MG63 (cell line): ENCODE results near the gene RAD23B. TPM values are rescaled to one million over a fixed set of nuclear protein-coding genes. Genes with fewer than 3 reads are reported as not detected.

Source experiments
- DNase-seq: peaks from one replicate; pipeline ENCODE4 v3.0.0-alpha.2; 2020
- H3K27me3 ChIP-seq: fragments of 250-450 bp; sonication (Bioruptor Pico); 2 replicates; pipeline ENCODE4 v1.5.1; 2020; ENCODE audit warnings: mild to moderate bottlenecking, moderate library complexity
- H3K36me3 ChIP-seq: fragments of 250-450 bp; sonication (Bioruptor Pico); 2 replicates; pipeline ENCODE4 v1.5.1; 2020; ENCODE audit warnings: mild to moderate bottlenecking, moderate library complexity
- H3K4me3 ChIP-seq: fragments of 250-450 bp; sonication (Bioruptor Pico); 2 replicates; pipeline ENCODE4 v1.5.1; 2020; ENCODE audit warnings: mild to moderate bottlenecking, moderate library complexity
- H3K9me3 ChIP-seq: fragments of 250-450 bp; sonication (Bioruptor Pico); 2 replicates; pipeline ENCODE4 v1.5.1; 2020; ENCODE audit warnings: mild to moderate bottlenecking, moderate library complexity
- total RNA-seq: library from RNA; depleted of rRNA; stranded (reverse); fragments of >200 nt; shearing (Covaris generic); gene quantifications from 2 replicates; pipeline ENCODE4 v1.2.3, GENCODE V29; 2014; ENCODE audit warnings: low replicate concordance

Gene RAD23B
- total RNA-seq, 1 experiment from 2014 or later = 169 TPM

DNA sequence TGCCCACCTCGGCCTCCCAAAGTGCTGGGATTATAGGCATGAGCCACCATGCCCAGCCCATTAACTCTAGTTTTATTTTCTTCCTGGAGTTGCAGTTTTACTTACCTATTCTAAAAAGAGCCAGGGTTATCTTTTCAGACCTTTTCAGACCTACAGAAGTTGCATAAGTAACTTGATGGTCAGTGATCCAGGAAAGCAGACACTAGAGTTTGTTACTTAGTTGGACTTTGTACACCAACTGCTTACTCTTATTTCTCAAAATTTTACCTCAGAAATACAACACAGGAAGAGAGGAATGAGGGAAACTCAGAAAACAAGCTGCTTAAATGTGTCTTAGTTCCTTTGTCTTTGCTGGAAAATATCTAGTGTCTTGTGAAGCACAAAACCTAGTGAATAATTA lies 25.4 kb downstream of the RAD23B start:
- H3K27me3 ChIP-seq = no peaks in the 10 kb centered on the region
- DNase-seq = no peak
- H3K36me3 ChIP-seq = peaks cover 80% of the 10 kb centered on the region
- no peaks in the 10 kb centered on the region for H3K9me3 ChIP-seq
- no peak overlapping the region for H3K4me3 ChIP-seq

DNA sequence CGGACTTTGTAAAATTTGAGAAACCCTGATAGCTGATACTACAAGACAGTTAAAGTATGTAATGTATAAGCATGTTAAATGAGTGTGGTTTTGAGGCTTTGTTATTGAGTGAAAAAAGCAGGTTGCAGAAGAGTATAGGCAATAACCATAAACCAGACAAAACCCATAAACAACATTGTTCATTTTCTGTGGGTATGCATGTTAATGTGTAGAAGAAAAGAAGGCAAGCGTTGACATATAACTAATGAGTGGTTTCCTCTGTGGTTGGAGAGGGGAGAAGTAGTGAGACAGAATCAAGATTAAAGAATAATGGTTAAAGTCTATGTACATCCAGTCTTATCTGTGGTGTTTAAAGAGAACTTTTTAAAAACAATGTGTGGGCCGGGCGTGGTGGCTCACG lies 26.2 kb downstream of the RAD23B start:
- Histone ChIP-seq H3K36me3 (peaks cover 80% of the 10 kb centered on the region), H3K9me3 (no peaks in the 10 kb centered on the region), H3K4me3 (no peak overlapping the region), H3K27me3 (no peaks in the 10 kb centered on the region)
- DNase-seq = no peak

DNA sequence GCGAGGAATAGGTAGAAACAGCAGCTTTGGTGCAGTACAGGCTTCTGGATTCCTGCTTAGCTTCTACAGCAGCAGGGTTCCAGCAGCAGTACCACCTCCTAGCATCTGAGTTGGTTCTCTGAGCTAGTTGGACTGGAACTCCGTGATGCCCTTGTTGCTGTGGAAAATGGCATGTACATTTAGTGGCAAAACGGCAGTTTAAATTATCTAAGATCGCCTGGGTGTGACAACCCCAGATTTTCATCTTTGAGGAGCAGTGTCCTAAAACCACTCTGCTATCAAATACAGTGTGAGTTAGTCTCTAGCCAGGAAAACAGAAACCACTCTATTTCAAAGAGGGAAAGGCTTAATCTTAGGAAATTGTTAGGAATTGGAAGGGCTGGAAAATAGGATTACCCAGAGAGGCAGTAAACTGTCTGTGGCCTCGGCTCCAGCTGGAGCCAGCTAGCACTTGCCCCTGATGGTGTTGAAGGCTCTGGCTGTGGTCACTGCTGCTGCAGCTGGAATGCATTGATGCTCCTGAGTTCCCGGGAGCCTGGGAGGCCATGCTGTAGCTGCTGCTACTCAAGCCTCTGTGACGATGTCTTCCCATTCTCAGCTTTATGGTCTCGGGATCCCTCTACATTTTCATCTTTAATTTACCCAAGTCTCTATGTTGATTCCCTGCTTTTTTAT lies 29.4 kb downstream of the RAD23B start:
- Histone ChIP-seq H3K4me3 (no peak overlapping the region), H3K9me3 (no peaks in the 10 kb centered on the region), H3K27me3 (no peaks in the 10 kb centered on the region), H3K36me3 (peaks cover 79% of the 10 kb centered on the region)
- DNase-seq = no peak

DNA sequence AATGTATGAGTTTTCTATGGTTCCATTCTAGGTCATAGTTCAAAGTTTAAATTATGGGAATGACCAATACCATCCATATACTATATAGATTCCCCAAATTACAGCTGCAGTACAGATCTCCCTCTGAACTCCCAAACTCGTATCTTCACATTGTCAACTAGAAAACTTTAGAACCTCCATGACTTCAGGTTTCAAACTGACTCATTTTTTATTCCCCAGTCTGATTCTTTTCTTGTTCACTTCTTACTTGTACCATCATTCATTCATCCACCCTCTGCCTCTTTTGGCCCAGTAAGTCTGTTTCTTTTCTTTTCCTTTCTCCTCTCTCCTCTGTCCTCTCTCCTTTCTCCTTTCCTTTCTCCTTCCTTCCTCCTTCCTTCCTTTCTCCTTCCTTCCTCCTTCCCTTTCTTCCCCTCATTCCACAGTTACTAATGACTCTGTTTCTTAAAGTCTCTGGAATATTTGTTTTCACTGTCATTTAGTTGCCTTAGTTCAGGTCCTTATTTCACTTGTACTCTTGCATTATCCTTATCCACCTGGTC lies 30.5 kb downstream of the RAD23B start:
- Histone ChIP-seq H3K36me3 (peaks cover 82% of the 10 kb centered on the region), H3K4me3 (no peak overlapping the region), H3K27me3 (no peaks in the 10 kb centered on the region), H3K9me3 (no peaks in the 10 kb centered on the region)
- DNase-seq = no peak

DNA sequence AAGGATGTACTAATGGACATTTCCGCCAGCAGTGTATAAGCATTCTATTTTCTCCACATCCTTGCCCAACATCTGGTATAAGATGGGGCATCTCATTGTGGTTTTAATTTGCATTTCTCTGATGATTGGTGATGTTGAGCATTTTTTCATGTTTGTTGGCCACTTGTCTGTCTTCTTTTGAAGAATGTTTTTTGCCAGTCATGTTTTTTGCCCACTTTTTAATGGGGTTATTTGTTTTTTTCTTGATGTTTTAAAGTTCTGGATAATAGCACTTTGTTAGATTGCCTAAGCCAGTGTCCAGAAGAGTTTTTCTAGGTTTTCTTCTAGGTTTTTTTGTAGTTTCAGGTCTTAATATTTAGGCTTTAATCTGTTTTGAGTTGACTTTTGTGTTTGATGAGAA lies 31.7 kb downstream of the RAD23B start:
- no peak for DNase-seq
- H3K36me3 ChIP-seq = peaks cover 82% of the 10 kb centered on the region

DNA sequence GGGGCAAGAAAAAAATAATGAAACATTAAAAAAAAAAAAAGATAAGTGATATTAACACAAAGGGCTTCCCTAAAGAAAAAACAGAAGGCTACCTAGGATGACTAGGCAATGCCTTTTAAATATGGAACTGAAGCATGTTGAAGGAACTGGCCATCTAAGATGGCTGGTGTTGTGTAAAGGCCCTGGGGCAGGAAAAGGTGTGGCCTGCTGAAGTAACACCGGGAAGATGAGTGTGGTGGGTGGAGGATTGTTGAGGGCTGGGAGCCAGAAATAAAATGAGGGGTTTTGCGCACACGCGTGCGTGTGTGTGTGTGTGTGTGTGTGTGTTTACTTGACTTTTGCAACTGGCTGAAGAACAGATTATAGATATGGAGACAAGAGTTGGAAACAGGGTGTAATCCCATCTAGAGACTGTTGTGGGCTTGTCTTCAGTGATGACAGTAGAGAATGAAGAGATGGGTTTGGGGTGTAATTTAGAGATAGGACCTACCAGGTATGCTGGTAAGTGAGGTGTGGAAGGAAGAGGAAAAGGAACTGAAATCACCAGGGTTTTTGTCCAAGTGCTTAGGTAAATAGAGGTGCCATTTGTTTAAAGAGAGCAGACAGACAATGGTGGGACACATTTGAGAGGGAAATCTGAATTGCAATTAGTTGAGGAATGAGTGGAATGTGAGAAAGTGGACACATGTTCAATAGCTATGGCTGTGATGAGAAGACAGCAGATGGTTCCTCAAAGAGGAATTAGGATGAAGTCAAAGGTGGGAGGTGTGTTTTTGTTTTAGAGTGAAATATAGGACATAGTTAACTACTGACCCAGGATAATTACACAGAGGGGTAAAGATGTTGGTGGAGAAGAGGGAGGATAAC lies 33.9 kb downstream of the RAD23B start:
- H3K36me3 ChIP-seq = peaks cover 79% of the 10 kb centered on the region
- no peak for DNase-seq
- no peak overlapping the region for H3K4me3 ChIP-seq
- no peaks in the 10 kb centered on the region for H3K9me3 ChIP-seq
- no peaks in the 10 kb centered on the region for H3K27me3 ChIP-seq

More for the DNA sequence above, 31.7 kb downstream of the RAD23B start:
- H3K27me3 ChIP-seq = no peaks in the 10 kb centered on the region
- no peaks in the 10 kb centered on the region for H3K9me3 ChIP-seq
- no peak overlapping the region for H3K4me3 ChIP-seq

DNA sequence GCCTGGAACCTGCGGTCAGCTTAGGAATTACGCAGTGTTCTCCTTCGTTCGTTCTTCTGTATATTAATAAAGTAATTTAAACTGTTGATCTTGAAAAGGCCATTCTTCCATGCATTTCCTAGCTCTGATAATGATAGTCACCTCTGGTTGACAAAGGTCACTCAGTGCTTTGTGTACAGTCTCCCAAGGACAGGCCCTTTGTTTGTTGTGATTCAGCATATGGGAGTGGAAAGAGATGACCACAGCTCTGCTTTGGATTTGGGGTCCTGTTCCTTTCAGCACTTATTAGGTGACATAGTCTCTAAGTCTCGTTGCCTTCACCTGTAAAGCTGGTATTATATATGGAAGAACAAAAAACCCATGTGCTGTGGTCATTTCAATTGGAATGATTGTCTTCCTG lies 39.6 kb downstream of the RAD23B start:
- no peak overlapping the region for H3K4me3 ChIP-seq
- H3K27me3 ChIP-seq = no peaks in the 10 kb centered on the region
- H3K9me3 ChIP-seq = no peaks in the 10 kb centered on the region; the same call in none of the 2 replicates
- H3K36me3 ChIP-seq = peaks cover 82% of the 10 kb centered on the region
- no peak for DNase-seq

DNA sequence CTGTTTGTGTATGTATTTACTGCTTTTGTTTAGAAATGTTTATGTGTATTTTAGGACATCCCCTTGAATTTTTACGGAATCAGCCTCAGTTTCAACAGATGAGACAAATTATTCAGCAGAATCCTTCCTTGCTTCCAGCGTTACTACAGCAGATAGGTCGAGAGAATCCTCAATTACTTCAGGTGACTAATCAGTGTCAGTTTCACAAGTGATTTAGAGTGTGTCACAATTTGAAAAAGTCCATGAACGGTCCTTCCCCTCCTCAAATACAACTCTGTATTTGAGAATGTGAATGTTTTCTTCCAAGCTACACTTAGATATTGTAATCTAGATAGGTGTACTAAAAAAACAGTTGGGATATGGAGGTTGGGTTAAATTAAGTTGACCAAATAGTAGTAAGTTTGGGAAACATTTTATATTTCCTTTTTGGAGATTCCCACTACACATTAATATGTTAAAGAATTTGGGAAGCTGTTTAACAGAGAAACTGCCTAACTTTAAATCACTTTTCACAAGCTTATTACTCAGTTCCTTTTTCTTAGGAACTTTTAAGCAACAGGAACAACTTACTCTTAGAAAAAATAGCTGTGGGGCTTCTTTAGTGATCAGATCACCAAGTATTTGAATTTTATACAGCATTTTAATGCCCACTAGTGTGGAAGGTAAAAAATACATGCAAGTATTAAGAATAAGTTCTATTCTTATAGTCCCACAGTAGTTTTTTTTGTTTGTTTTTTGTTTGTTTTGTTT lies 40.9 kb downstream of the RAD23B start:
- no peak for DNase-seq
- Histone ChIP-seq H3K27me3 (no peaks in the 10 kb centered on the region), H3K4me3 (no peak overlapping the region), H3K9me3 (no peaks in the 10 kb centered on the region; the same call in none of the 2 replicates), H3K36me3 (peaks cover 82% of the 10 kb centered on the region)

DNA sequence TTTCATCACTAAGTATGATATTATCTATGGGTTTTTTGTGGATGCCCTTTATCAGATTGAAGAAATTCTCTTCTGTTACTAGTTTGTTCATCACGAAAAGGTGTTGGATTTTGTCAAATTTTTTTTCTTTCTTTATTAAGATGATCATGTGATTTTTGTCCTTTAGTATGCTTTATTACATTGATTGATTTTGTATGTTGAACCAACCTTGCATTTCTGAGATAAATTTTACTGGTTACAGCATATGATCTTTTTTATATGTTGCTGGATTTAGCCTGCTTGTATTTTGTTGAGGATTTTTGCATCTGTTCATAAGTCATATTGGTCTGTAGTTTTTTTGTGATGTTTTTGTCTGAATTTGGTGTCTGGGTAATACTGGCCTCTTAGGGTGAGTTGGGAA lies 42.8 kb downstream of the RAD23B start:
- H3K36me3 ChIP-seq = peaks cover 73% of the 10 kb centered on the region
- no peaks in the 10 kb centered on the region; the same call in none of the 2 replicates for H3K9me3 ChIP-seq
- H3K4me3 ChIP-seq = no peak overlapping the region
- no peaks in the 10 kb centered on the region for H3K27me3 ChIP-seq
- no peak for DNase-seq

DNA sequence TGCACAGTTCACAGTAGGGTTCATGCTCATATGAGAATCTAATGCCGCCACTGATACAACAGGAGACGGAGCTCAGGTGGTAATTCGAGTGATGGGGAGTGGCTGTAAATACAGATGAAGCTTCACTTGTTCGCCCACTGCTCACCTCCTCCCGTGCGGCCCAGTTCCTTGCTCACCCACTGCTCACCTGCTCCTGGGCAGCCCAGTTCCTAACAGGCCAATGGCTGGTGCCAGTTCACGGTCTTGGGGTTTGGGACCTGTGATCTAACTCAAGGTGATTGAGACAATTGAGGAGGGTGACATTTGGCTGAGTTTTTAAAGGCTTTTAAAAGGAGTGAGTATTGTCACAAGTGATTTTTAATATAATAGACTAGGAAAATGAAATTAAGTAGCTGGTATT lies 45.4 kb downstream of the RAD23B start:
- Histone ChIP-seq H3K36me3 (peaks cover 76% of the 10 kb centered on the region), H3K4me3 (no peak overlapping the region), H3K27me3 (no peaks in the 10 kb centered on the region), H3K9me3 (no peaks in the 10 kb centered on the region; the same call in none of the 2 replicates)
- DNase-seq = no peak

DNA sequence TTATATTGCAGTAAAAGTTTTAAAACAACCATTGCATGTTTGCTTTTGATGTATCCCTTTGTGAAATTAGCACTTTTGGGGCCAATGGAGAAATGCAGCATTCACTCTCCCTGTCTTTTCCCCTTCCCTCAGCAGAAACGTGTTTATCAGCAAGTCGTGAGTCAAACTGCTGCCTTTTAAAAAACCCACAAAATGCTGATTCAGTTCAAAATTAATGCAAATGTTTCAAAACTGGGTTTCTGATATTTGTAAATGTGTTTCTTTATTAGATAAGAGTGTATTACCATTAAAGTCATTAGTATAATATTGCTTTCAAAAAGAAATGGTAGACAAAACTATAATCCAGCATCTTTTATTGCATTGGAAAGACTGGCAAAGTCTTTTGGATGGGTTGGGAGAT lies 47.3 kb downstream of the RAD23B start:
- H3K4me3 ChIP-seq = no peak overlapping the region
- DNase-seq = no peak
- H3K36me3 ChIP-seq = peaks cover 77% of the 10 kb centered on the region
- H3K9me3 ChIP-seq = no peaks in the 10 kb centered on the region; the same call in none of the 2 replicates
- H3K27me3 ChIP-seq = no peaks in the 10 kb centered on the region

DNA sequence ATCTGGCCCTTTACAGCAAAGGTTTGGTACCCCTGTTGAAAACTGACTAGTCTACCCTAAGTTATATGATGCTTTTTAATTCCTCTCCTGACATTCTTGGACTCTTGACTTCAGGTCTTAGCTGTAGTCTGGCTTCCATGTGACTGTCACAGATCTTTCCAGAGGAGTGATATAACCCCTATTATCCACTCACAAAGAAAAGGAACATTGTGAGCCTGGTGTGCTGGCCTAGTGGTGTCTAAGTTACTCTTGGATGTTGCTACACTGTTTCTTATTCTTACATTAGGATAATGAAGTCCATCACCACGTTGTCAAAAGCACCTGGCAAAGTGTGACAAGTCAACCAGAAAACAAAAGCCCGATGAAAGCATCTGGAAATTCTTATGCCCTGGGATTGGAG lies 49.8 kb downstream of the RAD23B start:
- H3K27me3 ChIP-seq = no peaks in the 10 kb centered on the region

DNA sequence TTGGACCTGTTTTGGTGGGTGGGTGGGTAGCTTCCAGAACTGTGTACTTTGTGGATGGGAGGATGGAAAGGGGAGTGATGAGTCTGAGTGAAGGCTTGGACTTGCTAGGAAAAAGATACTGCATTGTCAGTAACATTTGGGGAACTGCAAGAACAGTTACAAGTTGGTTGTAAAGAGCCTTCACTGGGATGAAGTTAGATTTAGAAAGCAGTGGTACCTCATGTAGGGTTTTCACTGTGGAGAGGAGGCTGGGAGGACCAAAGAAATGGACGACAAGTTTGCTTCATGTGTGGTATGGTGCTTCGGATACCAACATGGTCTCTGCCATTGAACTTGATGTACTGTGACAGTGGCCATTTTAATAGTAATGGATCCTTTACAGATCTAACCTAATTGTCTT lies 50.3 kb downstream of the RAD23B start:
- DNase-seq = no peak
- H3K4me3 ChIP-seq = no peak overlapping the region
- H3K9me3 ChIP-seq = no peaks in the 10 kb centered on the region
- peaks cover 84% of the 10 kb centered on the region for H3K36me3 ChIP-seq
- H3K27me3 ChIP-seq = no peaks in the 10 kb centered on the region

More for the DNA sequence above, 49.8 kb downstream of the RAD23B start:
- DNase-seq = no peak
- no peak overlapping the region for H3K4me3 ChIP-seq
- H3K36me3 ChIP-seq = peaks cover 84% of the 10 kb centered on the region
- H3K9me3 ChIP-seq = no peaks in the 10 kb centered on the region

DNA sequence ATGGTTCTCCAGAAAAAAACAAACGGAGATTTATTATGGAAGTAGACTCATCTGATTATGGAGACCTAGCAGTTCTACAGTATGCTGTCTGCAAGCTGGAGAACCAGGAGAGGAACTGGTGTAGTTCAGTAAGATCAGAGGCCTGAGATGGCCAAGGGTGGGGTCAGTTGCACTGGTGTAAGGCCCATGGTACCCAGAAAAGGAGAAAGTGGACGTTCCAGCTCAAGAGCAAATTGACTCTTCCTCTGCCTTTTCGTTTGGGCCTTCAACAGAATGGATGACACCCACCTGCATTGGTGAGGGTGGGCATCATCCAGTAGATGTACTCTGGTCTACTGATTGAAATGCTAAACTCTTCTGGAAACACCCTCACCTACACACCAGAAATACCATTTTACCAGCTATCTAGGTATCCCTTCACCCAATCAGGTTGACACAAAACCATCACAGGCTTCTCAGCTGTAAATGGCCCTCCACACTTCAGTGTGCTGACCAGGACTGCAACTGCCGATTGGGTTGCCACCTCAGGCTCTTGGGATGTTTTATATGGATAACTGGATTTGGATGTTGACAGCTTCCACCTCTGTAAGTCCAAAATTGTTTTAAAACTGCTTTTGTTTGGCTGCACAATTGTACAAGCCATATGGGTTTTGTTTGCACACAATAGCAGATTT lies 51.2 kb downstream of the RAD23B start:
- peaks cover 78% of the 10 kb centered on the region for H3K36me3 ChIP-seq
- H3K9me3 ChIP-seq = no peaks in the 10 kb centered on the region
- no peaks in the 10 kb centered on the region for H3K27me3 ChIP-seq
- no peak for DNase-seq
- H3K4me3 ChIP-seq = no peak overlapping the region

DNA sequence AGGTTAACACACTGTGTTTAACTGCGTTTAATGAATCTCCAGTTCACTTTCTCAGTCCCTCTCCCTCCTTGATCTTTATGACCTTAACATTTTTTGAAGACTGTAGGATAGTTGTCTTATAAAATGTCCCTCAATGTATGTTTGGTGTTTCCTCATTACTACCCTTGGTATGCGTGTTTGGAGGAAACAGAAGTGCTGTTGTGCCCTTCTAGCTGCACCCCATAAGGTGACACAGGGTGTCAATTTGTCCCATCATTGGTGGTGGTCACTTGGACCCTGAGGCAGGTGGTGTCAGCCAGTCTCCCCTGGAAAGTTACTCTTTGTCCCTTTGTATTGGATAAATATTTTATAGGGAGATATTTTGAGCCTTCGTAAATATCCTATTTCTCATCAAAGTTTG lies 52.3 kb downstream of the RAD23B start:
- Histone ChIP-seq H3K9me3 (no peaks in the 10 kb centered on the region), H3K36me3 (peaks cover 72% of the 10 kb centered on the region), H3K27me3 (no peaks in the 10 kb centered on the region), H3K4me3 (no peak overlapping the region)
- no peak for DNase-seq

DNA sequence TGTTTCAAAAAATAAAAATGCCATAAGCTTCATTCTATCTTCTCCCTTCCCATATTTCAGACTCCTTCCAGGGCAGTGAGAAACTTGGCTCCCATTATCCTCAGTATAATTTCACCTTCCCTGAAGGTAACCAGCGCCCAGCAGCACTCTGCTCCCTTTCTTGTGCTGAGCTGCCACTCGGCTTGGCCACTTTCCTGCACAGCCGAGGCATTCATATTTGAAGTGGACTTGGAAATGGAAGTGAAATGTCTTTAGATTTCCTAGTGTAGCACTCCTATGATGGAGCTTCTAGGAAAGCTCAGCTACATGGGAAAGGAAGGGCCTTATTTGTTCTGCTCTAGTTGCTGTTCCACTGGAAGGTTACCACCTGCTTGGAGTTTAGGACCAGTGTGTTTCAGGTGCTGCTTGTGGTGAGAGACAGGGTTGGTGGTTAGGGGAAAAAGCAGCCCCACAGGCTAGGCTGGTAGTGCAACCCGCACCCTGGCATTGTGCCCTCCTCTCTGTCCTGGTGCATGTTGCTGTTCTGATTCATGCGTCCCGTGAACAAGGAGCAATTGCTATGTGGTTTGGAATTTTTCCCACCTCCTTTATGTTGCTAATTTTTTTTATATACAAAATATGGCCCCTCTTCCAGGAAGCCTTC lies 53.8 kb downstream of the RAD23B start:
- no peaks in the 10 kb centered on the region for H3K27me3 ChIP-seq
- no peaks in the 10 kb centered on the region for H3K9me3 ChIP-seq
- H3K36me3 ChIP-seq = peaks cover 68% of the 10 kb centered on the region
- DNase-seq = peak; percentile 47
- no peak overlapping the region for H3K4me3 ChIP-seq
